ENCODE data around the gene AGAP6.
A peak's percentile ranks its signal among the peaks of the same experiment; 100 is the strongest.
"Not testable (repeated sequence)": the region's sequence is repeated elsewhere in the genome, so short reads cannot be mapped to it uniquely, and the experiment has no call there.

The AGAP6 gene

DNA sequence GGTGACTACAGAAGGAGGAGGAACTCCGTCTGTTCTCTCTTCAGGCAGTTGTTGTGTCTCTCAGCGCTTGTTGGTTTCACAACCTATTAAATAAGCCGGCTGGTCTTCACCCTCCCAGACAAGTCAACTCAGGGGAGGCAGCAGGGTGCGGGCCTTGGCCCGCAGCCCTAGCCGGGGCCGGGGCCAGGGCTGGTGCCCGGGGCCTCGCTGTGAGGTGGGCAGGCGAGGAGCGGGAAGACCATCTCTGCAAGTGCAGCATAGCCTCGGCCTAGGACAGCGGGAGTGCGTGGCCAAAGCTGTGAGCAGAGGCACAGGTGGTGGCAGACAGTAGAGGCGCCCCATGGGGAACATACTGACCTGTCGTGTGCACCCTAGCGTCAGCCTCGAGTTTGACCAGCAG, at the start of gene AGAP6:
Gene AGAP6, plus strand, starts transcription at position 31 of the 400 bp plus-strand sequence. Its CDS starts 310 bp downstream, at position 341.
- not testable (repeated sequence) for DNase-seq (ENCODE audit: low read depth)

DNA sequence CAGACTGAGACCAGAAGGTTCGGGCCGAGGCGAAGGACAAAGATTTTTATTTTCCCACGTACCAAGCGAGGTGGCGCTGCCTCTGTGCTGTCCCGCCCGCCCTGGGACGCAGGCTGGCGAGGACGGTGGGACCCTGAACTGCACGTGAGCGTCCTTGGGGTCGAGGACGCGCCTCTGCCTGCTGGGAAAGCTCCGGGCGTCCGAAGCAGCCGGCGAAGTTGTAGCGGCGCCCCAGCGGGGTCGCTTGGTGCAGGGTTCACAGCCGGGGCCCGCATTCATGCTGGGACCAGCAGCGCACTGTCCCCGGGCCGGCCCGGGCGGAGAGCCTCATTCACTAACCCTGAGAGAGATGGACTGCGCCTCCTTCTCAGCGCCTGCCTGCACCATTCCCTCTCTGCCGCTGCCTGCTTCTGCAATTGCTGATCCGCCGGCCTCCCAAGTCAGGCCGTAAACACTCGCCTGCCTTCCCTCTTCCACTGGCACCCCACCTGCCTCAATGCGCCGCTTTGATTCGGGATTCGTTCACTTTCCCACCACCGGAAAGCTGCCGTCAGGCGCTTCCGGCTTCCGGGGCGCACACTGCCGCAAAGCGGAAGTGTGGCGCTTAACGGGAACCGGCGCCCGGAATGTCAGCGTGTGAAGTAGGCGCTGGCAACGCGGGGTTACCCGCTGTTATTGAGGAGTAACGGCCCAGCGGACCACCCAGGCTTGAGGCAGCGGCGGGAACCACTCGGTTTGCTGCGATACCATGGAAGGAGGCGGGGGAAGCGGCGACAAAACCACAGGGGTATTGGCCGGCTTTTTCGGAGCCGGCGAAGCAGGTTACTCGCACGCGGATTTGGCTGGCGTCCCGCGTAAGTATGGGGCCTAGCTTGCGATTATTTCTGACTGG, 46.5 kb upstream of the AGAP6 start, which contains the start of the genes PARG and TIMM23B:
Gene PARG, minus strand, starts transcription at position 581 of the 892 bp plus-strand sequence. Its CDS starts 302 bp downstream, at position 279.
Gene TIMM23B, plus strand, starts transcription at position 607 of the 892 bp plus-strand sequence. Its CDS starts 142 bp downstream, at position 749.
- DNase-seq (ENCODE audit: low read depth): peak; percentile 70

DNA sequence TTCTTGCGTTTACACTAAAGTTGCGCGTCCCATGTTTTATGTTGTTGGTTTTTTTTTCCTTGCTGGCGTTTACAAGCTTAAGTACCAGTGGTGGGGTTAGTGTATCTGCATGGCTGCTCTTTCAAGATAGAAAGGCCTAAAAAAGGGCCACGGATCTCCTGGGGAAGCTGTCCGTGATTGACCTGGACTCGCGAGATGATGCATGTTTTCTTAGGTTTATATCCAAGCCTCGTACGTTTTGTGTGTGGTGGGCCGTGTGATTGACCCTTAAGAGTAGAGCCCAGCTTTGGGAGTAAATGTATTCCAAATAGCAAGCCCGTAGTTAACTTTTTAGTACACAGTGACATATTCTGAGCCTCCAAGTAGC, 45.9 kb upstream of the AGAP6 start:
- DNase-seq (ENCODE audit: low read depth): not testable (repeated sequence)

DNA sequence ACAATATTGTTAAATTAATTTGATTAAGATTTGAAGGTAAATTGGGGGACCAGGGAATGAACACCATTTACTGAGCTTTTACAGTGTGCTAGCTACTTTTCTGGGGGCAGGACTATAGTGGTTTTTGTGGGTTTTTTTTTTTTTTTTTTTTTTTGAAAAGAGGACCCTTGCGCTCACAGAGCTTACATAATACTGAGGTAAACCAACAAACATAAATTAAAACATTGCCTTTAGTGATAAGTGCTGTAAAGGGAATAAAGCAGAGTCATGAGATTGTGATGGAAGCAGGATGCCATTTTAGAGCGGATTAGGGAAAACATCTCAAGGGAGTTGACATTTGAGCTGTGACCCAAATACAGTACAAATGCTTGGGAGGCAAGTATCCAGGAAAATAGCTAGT, 44.6 kb upstream of the AGAP6 start:
- not testable (repeated sequence) for DNase-seq (ENCODE audit: low read depth)

DNA sequence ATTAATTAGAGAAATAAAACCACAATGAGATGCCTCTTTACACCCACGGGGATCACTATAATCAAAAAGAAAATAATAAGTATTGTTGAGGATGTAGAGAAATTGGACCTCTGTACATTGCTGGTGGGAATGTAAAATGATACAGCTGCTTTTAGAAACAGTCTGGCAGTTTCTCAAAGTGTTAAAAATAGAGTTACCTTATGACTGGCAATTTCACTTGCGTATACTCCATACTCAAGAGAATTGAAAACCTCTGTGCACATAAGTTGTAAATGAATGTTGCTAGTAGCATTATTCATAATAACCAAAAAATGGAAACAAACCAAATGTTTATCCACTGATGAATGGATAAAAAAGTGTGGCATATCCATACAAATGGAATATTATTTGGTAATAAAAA, 40.1 kb upstream of the AGAP6 start:
- not testable (repeated sequence) for DNase-seq (ENCODE audit: low read depth)

DNA sequence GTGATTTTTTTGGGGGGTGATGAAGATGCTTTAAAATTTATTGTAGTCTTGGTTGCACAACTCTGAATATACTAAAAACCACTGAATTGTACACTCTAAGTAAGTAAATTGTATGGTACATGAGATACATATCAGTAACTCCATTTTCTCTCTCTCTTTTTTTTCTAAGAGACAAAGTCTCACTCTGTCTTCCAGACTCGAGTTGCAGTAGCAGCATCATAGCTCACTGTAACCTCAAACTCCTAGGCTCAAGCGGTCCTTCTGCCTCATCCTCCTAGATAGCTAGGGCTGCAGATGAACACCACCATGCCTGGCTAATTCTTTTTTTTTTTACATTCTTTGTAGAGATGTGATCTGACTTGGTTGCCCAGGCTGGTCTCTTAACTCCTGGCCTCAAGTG, 39.5 kb upstream of the AGAP6 start:
- not testable (repeated sequence) for DNase-seq (ENCODE audit: low read depth)

DNA sequence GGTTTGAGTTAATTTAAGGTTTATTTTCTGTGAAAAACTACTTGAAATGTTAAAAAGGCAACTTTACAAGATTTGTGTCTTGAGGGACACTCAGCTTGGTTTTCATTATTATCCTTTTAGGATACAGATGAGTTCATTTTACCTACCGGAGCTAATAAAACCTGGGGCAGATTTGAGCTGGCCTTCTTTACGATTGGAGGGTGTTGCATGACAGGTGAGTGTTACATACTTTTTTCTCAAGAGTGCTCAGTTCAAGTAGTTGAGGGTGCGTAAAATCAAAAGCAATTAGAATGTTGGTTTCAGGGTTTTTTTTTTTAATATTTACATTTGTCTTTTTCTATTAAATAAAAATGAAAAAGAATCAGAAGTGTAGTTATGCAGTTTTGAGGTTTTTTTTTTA, 36.2 kb upstream of the AGAP6 start:
- not testable (repeated sequence) for DNase-seq (ENCODE audit: low read depth)

DNA sequence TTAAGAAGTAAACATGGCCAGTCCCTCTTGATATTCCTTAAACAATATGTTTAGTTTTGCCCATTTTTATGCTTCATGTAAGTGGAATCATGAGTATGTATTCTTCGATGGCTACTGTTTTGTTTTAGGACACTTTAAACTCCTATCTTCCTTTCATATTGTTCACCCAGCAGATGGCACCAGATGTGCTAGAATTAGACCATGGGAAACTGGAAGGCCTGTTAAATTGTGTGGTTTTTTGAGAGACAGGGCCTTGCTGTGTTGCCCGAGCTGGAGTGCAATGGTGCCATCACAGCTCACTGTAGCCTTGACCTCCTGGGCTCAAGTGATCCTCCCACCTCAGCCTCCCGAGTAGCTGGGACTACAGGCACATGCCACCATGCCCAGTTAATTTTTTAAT, 35.1 kb upstream of the AGAP6 start:
- DNase-seq (ENCODE audit: low read depth): not testable (repeated sequence)

DNA sequence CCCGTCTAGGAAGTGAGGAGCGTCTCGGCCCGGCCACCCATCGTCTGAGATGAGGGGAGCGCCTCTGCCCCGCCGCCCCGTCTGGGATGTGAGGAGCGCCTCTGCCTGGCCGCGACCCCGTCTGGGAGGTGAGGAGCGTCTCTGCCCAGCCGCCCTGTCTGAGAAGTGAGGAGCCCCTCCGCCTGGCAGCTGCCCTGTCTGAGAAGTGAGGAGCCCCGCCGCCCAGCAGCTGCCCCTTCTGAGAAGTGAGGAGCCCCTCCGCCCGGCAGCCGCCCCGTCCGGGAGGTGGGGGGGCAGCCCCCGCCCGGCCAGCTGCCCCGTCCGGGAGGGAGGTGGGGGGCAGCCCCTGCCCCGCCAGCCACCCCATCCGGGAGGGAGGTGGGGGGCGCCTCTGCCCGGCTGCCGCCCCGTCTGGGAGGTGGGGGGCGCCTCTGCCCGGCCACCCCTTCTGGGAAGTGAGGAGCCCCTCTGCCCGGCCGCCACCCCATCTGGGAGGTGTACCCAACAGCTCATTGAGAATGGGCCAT, 17.8 kb upstream of the AGAP6 start:
- DNase-seq (ENCODE audit: low read depth): not testable (repeated sequence)

DNA sequence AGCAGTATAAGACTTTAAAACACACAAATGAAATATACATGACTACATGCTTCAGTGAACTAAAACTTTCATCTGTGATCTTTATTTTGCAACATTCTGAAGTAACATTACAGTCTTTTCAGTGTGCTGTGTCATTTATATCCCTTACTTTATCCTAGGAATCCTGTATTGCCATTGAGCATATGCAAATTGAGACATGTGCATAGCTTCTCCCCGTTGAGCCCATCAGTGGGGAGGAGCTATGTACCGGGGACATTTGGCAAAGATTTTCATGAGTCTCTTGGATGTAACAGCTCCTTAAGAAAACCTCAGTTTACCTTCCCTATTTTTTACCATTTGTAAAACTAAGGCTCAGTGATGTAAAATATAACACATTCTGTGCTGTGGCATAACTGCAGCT, 16.7 kb upstream of the AGAP6 start:
- not testable (repeated sequence) for DNase-seq (ENCODE audit: low read depth)

DNA sequence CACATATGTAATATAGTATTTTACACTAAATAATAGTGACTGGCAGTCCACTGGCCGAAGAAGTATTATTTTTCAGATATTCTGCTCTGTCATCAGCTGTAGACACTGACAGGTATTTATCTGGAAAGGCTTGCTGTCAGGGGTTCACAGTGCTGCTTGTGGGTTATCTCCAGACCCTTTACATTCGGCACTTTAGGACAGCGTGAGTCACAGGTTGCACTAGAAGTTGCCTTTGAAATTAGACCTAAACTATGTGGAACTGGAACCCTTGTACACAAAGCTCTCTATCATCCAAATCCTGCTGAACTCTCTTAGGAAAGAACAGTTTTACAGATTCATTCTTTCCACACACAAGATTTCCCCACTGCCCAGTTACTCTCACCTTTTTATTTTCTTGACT, 16.1 kb upstream of the AGAP6 start:
- DNase-seq (ENCODE audit: low read depth): not testable (repeated sequence)

DNA sequence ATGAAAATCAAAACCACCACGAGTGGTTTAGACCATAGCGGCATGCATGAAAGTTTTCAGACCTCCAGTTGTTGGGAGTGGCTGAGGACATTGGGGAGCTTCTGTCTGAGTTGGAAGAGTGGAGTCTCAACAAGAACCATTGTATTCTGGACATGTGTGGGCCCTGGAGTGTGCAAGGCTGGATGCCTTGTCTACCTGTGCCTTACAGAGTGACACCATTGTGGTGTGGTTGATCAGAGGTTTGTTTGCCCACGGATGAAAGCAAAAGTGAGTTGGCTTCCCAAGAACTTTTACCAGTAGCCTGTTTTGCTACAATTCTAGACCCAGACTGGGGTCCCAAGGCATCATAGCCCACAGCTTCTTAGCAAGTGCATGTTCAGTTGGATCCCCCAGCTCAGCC, 10.4 kb upstream of the AGAP6 start:
- not testable (repeated sequence) for DNase-seq (ENCODE audit: low read depth)

DNA sequence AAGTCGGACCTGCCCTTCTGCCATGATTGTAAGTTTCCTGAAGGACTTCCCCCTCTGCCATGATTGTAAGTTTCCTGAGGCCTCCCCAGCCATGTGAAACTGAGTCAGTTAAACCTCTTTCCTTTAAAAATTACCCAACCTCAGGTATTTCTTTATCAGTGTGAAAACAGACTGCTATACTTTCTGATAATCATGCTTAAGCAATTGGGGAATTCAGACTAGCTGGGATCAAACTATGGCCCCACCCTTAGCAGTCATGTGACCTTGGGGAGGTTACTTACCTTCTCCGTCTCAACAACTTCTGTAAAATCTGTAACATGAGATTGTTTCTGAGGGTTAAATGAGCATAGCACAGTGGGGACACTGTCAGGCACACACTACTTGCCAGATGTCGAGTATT, 999 bp upstream of the AGAP6 start:
- DNase-seq (ENCODE audit: low read depth): not testable (repeated sequence)

DNA sequence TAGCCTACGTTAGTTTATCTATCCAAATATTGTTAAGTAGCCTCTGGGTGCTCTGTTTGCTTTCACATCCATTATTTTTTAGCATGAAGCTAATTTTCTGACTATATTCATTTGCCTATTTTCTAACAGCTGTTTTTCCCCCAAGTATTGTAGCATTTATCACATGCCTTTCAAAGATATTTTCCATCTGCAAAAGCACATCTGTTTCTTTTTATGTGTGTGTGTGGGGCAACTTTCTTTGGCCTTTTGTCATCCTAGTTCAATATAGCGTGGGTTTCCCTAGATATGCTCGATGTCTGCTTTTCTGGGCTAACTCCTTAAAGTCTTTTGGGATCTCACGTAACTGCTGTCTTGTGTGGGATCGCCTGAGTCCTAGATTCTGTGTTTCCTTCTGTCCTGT, 7.1 kb downstream of the AGAP6 start:
- not testable (repeated sequence) for DNase-seq (ENCODE audit: low read depth)

DNA sequence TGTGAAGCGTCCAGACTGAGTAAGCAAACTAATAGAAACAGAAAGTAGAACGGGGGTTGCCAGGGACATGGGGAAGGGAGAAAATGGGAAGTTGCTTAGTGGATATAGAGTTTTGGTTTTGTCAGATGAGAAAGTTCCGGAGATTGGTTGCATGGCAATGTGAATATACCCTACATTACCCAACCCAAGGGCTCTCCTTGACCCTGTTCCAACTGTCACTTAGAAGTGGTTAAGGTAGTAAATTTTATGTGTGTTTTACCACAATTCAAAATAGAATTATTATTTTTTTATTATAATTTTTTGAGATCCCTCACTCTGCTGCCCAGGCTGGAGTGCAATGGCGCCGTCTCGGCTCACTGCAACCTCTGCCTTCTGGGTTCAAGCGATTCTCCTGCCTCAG, 25.8 kb downstream of the AGAP6 start:
- not testable (repeated sequence) for DNase-seq (ENCODE audit: low read depth)

DNA sequence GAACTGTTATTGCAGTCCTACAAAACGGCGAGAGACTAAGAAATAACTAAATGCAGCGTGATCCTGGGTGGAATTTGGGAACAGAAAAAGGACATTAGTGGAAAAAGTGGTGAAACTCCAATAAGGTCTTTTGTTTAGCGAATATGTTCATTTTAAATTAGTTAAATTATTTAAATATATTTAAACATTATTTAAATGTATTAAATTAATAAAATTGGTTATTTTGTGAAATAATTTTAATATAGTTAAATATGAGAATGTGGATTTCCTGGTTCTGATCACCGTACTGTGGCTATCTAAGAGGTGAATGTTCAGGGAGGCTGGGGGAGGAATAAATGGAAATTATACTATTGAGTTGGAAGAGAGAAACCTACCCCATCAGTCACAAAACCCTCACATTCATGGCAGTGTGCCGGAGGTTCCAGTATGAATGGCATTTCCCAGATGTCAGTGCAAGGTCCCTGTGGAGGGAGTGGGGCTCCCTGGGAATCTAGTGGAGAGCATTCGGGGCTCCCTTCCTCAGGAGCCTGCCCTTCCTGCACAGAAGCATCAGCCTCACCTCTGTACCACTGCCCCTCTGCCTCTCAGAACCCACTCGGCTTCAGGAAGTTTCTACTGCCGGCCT, 27.5 kb downstream of the AGAP6 start:
- DNase-seq (ENCODE audit: low read depth): not testable (repeated sequence)

DNA sequence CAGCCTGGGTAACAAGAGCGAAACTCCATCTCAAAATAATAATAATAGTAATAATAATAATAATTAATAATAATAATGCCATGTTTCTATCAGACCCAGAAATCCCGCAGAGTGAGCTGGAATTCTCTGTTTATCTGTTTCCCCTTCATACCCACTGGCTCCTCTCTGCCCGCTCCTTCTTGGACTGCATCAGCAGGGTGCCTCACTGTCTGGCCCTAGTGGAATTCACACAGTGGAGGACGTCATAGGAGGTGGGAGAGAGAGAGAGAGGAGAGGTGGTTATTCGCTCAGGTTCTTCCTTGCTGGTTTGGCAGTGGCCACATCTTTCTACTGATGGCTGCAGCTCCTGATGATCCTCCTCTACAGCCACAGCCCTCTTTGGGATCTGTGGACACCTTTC, 28.7 kb downstream of the AGAP6 start:
- DNase-seq (ENCODE audit: low read depth): not testable (repeated sequence)

DNA sequence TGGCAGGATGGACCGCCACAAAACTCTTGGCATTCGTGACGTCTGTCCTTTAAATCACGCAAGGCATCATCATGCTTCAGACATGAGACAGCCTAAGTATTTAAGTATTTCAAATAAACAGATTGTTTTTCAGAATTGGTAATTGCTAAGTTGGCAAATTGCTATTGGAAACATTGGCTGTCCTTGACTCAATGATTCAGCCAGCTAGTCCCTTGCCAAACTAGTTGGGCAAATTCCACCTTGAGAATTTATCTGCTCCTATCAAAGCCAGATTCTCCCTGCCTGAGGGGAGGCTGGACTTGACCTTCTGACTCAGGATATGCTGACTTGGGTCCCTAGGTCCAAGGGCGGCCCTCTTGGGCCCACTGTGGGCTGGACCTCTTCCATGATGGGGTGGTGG, 29.4 kb downstream of the AGAP6 start:
- DNase-seq (ENCODE audit: low read depth): not testable (repeated sequence)

DNA sequence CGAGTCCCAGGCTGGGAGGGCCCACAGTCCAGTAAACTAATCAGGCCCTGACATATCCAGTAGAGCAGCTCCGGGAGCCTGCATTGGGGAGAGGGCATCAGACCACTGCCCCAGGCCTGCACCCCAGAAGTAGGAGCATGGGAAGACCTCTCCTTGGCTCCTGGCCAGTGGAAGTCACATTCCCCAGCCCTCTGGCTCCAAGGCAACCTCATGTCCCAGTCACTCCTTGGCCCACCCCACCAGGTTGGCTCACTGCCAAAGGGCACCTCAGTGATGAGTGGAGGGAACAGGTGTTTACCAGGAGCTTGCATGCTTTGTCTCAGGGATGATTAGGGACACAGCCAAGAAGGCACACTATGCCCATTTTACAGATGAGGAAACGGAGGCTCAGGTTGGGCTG, 31.1 kb downstream of the AGAP6 start:
- DNase-seq (ENCODE audit: low read depth): not testable (repeated sequence)

DNA sequence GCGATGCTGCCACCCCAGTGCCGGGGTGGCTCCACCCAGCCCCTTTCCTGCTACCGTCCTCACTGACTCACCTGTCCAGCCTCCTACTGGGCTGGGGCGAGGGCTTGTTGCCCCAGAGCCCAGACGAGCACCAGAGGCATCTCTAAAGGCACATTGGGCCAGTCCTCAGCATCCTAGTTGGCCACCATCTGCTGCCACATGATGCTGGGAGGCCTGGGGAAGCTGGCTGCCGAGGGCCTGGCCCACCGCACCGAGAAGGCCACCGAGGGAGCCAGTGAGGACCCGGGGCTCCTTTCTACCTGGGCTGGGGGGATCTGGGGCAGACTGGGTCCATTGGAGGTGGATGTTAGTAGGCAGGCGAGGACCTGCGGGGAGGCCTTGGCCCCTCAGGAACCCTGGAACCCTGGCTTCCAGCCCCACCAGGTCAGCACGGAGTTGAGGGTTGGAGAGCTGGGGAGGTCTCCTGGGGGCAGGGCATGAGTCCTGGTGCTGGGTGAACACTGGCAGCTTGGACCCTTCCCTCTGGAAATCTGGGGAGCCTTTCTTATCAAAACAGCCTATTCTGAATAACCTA, 32.3 kb downstream of the AGAP6 start:
- not testable (repeated sequence) for DNase-seq (ENCODE audit: low read depth)

DNA sequence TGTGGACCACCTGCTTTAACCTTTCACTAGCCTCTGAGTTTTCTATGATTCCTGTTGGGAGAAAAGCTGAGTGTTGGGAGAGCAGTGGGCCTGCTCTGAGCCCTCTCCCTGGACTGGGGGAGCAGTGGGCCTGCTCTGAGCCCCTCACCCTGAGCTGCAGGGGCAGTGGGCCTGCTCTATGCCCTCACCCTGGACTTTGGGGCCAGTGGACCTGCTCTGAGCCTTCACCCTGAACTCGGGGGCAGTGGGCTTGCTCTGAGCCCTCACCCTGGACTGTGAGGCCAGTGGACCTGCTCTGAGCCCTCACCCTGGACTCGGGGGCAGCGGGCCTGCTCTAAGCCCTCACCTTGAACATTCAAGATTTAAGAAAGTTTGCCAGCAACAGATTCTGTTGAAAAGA, 33.4 kb downstream of the AGAP6 start:
- no peak for DNase-seq (ENCODE audit: low read depth)

DNA sequence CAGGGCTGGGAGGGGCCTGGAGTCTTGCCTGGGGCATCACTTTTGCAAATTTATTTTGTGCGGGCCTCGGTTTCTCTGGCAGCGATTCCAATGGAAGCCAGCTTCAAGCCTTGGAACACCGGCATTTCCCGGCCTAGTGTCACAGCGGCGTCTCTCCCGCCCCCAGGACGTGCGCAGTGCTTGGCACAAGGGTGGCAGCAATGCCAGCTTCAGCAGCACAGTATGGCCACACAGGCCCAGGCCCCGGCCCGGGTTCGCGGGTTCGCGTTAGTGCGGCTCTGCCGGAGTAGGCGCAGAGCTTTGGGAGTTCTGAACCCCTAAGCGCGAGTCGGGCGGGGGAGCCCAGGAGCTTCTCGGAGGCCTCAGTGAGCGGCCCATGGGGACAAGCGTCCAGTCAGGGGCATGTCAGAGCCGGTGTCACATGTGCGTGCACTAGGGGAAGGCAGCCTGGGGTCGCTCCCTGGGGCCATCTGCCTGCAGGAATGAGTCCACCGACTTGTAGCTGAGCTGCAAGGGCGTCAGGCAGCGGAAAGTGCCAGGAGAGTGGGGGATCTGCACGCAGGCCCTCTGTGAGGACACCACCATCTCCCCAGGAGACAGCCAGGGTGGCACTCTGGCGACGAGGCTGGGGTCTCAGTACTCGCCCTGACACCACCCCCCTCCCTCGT, 36.6 kb downstream of the AGAP6 start:
- DNase-seq (ENCODE audit: low read depth): not testable (repeated sequence)
